Fibroblast of lung (primary cell): ENCODE data around the gene NEK6. TPM values are rescaled to one million over a fixed set of nuclear protein-coding genes. Genes with fewer than 3 reads are reported as not detected.
A peak's percentile ranks its signal among the peaks of the same experiment; 100 is the strongest.

Source experiments
- DNase-seq, 2 donors: peaks; one replicate each; pipeline versions ENCODE4 v3.0.0 to v3.0.0-alpha.2; 2010; ENCODE audit warnings: low read depth in 2 of 2
- H2AFZ ChIP-seq: 2 replicates; pipeline ENCODE4 v1.5.1; 2012; ENCODE audit warnings: low read length, control low read depth, inconsistent platforms
- H3K27ac ChIP-seq: 2 replicates; pipeline ENCODE4 v1.5.1; 2011; ENCODE audit warnings: low read length, control low read depth; ENCODE audit not compliant: insufficient read depth
- H3K27me3 ChIP-seq: 2 replicates; pipeline ENCODE4 v1.5.1; 2011; ENCODE audit warnings: mild to moderate bottlenecking, low read length; ENCODE audit not compliant: control insufficient read depth, insufficient read depth
- H3K36me3 ChIP-seq: 2 replicates; pipeline ENCODE4 v1.5.1; 2011; ENCODE audit warnings: low read length; ENCODE audit not compliant: control insufficient read depth, insufficient read depth
- H3K4me1 ChIP-seq: 2 replicates; pipeline ENCODE4 v1.5.1; 2011; ENCODE audit warnings: low read length; ENCODE audit not compliant: control insufficient read depth, insufficient read depth; ENCODE audit errors: extremely low read depth
- H3K4me2 ChIP-seq: 2 replicates; pipeline ENCODE4 v1.5.1; 2011; ENCODE audit warnings: low read length, control low read depth; ENCODE audit not compliant: insufficient read depth; ENCODE audit errors: extremely low read depth
- H3K4me3 ChIP-seq, 4 experiments: fragments of 200-600 bp in 1 of 4; sonication (generic) in 1 of 4; replicated peaks in 1 of 4; 2 replicates each; pipeline ENCODE4 v1.5.1; 2011 to 2016; ENCODE audit warnings: low read length in 4 of 4, low read depth in 3 of 4, mild to moderate bottlenecking in 3 of 4, control low read depth in 2 of 4, inconsistent platforms in 1 of 4, mixed read lengths in 1 of 4; ENCODE audit not compliant: insufficient read depth in 1 of 4; ENCODE audit errors: control extremely low read depth in 1 of 4
- H3K79me2 ChIP-seq: 2 replicates; pipeline ENCODE4 v1.5.1; 2012; ENCODE audit warnings: mild to moderate bottlenecking, low read length, inconsistent platforms; ENCODE audit not compliant: control insufficient read depth, insufficient read depth
- H3K9ac ChIP-seq: 2 replicates; pipeline ENCODE4 v1.5.1; 2011; ENCODE audit warnings: mild to moderate bottlenecking, low read length, control low read depth; ENCODE audit not compliant: insufficient read depth
- H3K9me3 ChIP-seq: 2 replicates; pipeline ENCODE4 v1.5.1; 2012; ENCODE audit warnings: low read depth, low read length; ENCODE audit not compliant: control insufficient read depth, insufficient read depth
- H4K20me1 ChIP-seq: 2 replicates; pipeline ENCODE4 v1.5.1; 2011; ENCODE audit warnings: low read length; ENCODE audit not compliant: control insufficient read depth, insufficient read depth; ENCODE audit errors: extremely low read depth
- EZH2 ChIP-seq: IDR thresholded peaks from 2 replicates; pipeline ENCODE4 v1.5.1; 2012; ENCODE audit warnings: low read length, control low read depth, mild to moderate bottlenecking; ENCODE audit errors: missing control alignments
- polyA plus RNA-seq, 2 donors: library from polyadenylated mRNA; depleted of rRNA in 1 of 2; stranded (reverse) in 1 of 2; unstranded in 1 of 2; fragments of >200 nt; gene quantifications; 2 replicates each; pipeline ENCODE4 v1.2.1, GENCODE V29; 2011 to 2012; ENCODE audit warnings: missing spikeins in 1 of 2
- total RNA-seq: library from RNA; depleted of rRNA; stranded (reverse); fragments of >200 nt; gene quantifications from 2 replicates; pipeline ENCODE4 v1.2.1, GENCODE V29; 2014
- TF ChIP-seq, protein P1 (sequence below), 2 donors: IDR thresholded peaks in 1 of 2; conservative IDR thresholded peaks in 1 of 2; 1 replicate in 1 of 2; 2 replicates in 1 of 2; pipeline ENCODE4 v1.5.1; 2011 to 2012; ENCODE audit warnings: low read length in 2 of 2, control low read depth in 1 of 2, inconsistent platforms in 1 of 2, low read depth in 1 of 2, mild to moderate bottlenecking in 1 of 2

Gene NEK6
- total and polyA plus RNA-seq, 2 donors (not counting 1 experiment from before 2014, with no cell fraction given): 71.2 to 71.4 TPM

DNA sequence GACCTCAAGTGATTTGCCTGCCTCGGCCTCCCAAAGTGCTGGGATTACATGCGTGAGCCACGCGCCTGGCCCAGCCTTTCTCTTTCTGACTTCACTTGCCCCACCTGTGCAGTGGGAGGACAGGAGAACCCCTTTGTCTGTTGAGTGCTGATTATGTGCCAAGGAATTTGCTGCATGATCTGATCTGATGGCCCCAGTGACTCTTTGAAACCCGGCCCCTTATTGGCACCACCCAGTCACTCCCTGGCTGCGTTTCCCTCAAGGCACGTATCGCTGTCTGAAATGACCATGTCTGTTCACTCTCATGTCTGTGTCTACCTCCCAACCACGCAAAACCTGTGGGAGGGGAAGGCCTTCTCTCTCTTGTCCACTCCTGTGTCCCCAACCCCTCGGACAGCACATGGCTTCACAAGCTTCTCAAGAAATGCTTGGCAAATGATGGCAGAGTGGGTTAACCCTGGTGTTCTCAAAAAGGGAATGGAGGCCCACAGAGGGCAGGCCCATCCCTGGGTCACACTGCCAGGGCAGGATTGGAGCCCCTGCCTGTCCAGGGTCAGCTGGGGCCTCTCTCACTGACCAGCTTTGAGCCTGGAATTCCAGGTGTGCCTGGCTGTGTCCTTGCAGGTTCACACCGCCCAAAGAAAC is 21.9 kb downstream of the NEK6 start:
- H3K36me3 ChIP-seq: peaks cover 3% of the 10 kb centered on the region
- peak overlapping the region; percentile 69 for H3K27ac ChIP-seq
- no peak overlapping the region for H3K4me2 ChIP-seq
- H3K4me1 ChIP-seq: peaks cover 30% of the 10 kb centered on the region
- DNase-seq: peak in 1 of 2 donors; percentile 53
- H4K20me1 ChIP-seq: no peaks in the 10 kb centered on the region
- H3K9ac ChIP-seq: no peak overlapping the region
- H3K4me3 ChIP-seq: no peak overlapping the region
- TF ChIP-seq, protein P1, sequence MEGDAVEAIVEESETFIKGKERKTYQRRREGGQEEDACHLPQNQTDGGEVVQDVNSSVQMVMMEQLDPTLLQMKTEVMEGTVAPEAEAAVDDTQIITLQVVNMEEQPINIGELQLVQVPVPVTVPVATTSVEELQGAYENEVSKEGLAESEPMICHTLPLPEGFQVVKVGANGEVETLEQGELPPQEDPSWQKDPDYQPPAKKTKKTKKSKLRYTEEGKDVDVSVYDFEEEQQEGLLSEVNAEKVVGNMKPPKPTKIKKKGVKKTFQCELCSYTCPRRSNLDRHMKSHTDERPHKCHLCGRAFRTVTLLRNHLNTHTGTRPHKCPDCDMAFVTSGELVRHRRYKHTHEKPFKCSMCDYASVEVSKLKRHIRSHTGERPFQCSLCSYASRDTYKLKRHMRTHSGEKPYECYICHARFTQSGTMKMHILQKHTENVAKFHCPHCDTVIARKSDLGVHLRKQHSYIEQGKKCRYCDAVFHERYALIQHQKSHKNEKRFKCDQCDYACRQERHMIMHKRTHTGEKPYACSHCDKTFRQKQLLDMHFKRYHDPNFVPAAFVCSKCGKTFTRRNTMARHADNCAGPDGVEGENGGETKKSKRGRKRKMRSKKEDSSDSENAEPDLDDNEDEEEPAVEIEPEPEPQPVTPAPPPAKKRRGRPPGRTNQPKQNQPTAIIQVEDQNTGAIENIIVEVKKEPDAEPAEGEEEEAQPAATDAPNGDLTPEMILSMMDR (conservative IDR thresholded peaks at IDR 0.05 in 1 of 2, IDR thresholded peaks at IDR 0.05 in 1 of 2; ENCODE audit: low read depth in 1 of 2, low read length in 2 of 2): no peak
- no peak for TF ChIP-seq EZH2
- H2AFZ ChIP-seq: no peak overlapping the region
- H3K79me2 ChIP-seq: peaks cover 96% of the 10 kb centered on the region
- no peaks in the 10 kb centered on the region for H3K9me3 ChIP-seq
- no peaks in the 10 kb centered on the region for H3K27me3 ChIP-seq

DNA sequence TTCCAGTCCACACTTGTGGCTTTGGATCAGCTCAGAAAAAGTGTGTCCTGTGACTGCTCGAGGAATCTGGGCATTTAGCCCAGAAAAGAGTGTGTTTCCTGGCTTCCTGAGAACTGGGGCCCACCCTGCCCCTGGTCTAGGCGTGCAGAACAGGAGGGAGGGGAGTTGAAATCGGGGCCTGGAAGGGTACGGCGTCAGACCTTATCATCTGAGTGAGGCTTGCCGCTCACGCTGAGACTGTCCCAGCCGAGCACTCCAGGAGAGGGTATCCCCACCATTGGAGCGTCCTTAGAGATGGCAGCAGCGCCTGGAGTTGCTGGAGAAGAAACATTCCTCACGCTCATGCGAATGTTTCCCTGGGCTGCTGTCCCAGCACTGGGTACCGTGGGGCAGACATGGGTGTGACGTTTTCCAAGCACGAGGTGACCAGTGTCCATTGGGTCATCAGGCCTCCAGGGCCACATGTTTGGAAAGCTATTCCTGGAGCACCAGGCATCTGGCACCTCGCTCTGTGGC is 22.5 kb downstream of the NEK6 start:
- Histone ChIP-seq H3K4me3 (no peak overlapping the region), H2AFZ (no peak overlapping the region), H3K9me3 (no peaks in the 10 kb centered on the region), H4K20me1 (no peaks in the 10 kb centered on the region), H3K36me3 (peaks cover 2% of the 10 kb centered on the region), H3K27ac (peak overlapping the region; percentile 69), H3K79me2 (peaks cover 95% of the 10 kb centered on the region), H3K4me1 (peaks cover 34% of the 10 kb centered on the region), H3K27me3 (no peaks in the 10 kb centered on the region), H3K4me2 (no peak overlapping the region), H3K9ac (no peak overlapping the region)
- no peak for TF ChIP-seq EZH2
- DNase-seq: peak; percentile 93

DNA sequence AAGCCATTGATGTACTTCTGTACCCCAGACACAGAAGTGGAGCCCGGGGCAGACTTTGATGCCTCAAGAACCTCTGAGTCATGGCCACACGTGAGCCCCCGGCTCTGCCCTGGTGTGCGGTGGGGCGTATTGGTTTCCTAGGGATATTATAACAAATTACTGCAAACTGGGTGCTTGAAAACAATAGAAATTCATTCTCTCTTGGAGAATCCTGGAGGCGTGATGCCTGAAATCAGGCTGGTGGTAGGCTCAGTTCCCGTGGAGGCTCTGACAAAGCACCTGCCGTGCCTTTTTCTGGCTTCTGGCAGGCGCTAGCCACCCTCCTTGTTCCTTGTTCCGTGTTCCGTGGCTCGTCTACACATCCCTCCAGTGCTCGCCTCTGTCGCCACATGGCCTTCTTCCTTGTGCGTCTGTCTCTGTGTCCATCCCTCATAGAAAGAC is 24.2 kb downstream of the NEK6 start:
- no peak overlapping the region for H3K4me3 ChIP-seq
- peaks cover 48% of the 10 kb centered on the region for H3K4me1 ChIP-seq
- H3K27me3 ChIP-seq: no peaks in the 10 kb centered on the region
- no peaks in the 10 kb centered on the region for H4K20me1 ChIP-seq
- peak overlapping the region; percentile 94 for H3K27ac ChIP-seq
- TF ChIP-seq EZH2: no peak
- TF ChIP-seq, protein P1 (conservative IDR thresholded peaks at IDR 0.05 in 1 of 2, IDR thresholded peaks at IDR 0.05 in 1 of 2; ENCODE audit: low read depth in 1 of 2, low read length in 2 of 2): no peak
- H3K36me3 ChIP-seq: peaks cover 2% of the 10 kb centered on the region
- H3K9me3 ChIP-seq: no peaks in the 10 kb centered on the region
- H3K4me2 ChIP-seq: no peak overlapping the region
- H2AFZ ChIP-seq: no peak overlapping the region
- DNase-seq: peak in 1 of 2 donors; percentile 87
- peaks cover 83% of the 10 kb centered on the region for H3K79me2 ChIP-seq
- peak overlapping the region; percentile 47 for H3K9ac ChIP-seq
